GM23248 (cell line): ENCODE measurements around the gene TEX54. TPM values are rescaled to one million over a fixed set of nuclear protein-coding genes. Genes with fewer than 3 reads are reported as not detected.

ENCODE experiments used
- DNase-seq: peaks from one replicate; pipeline ENCODE4 v3.0.0-alpha.2; 2015
- H2AFZ ChIP-seq: fragments of 200-600 bp; sonication (generic); 2 replicates; pipeline ENCODE4 v1.6.1; 2016; ENCODE audit warnings: antibody characterized with exemption
- H3F3A ChIP-seq: fragments of 200-600 bp; sonication (generic); 2 replicates; pipeline ENCODE4 v1.6.1; 2016; ENCODE audit warnings: mild to moderate bottlenecking, antibody characterized with exemption, mixed run types; ENCODE audit not compliant: insufficient read depth
- H3K27ac ChIP-seq: fragments of 200-600 bp; sonication (generic); 2 replicates; pipeline ENCODE4 v1.5.1; 2016; ENCODE audit warnings: mild to moderate bottlenecking
- H3K27me3 ChIP-seq: fragments of 200-600 bp; sonication (generic); replicated peaks from 2 replicates; pipeline ENCODE4 v1.6.1; 2016; ENCODE audit warnings: mild to moderate bottlenecking; ENCODE audit not compliant: insufficient read depth
- H3K36me3 ChIP-seq: fragments of 200-600 bp; sonication (generic); 2 replicates; pipeline ENCODE4 v1.6.1; 2016; ENCODE audit warnings: low read depth, mild to moderate bottlenecking
- H3K4me1 ChIP-seq: fragments of 200-600 bp; sonication (generic); 2 replicates; pipeline ENCODE4 v1.6.1; 2016; ENCODE audit warnings: mild to moderate bottlenecking; ENCODE audit not compliant: insufficient read depth
- H3K4me2 ChIP-seq: fragments of 200-600 bp; sonication (generic); one replicate; pipeline ENCODE4 v1.6.1; 2016; ENCODE audit warnings: mild to moderate bottlenecking; ENCODE audit not compliant: unreplicated experiment
- H3K4me3 ChIP-seq: fragments of 200-600 bp; sonication (generic); 2 replicates; pipeline ENCODE4 v1.5.1; 2016; ENCODE audit warnings: mild to moderate bottlenecking
- H3K79me2 ChIP-seq: fragments of 200-600 bp; sonication (generic); 2 replicates; pipeline ENCODE4 v1.6.1; 2016; ENCODE audit warnings: mild to moderate bottlenecking; ENCODE audit not compliant: insufficient read depth
- H3K9ac ChIP-seq: fragments of 200-600 bp; sonication (generic); 2 replicates; pipeline ENCODE4 v1.6.1; 2016; ENCODE audit warnings: mild to moderate bottlenecking
- H3K9me2 ChIP-seq: fragments of 200-600 bp; sonication (generic); 2 replicates; pipeline ENCODE4 v1.6.1; 2016; ENCODE audit warnings: mixed run types, mild to moderate bottlenecking, moderate library complexity; ENCODE audit not compliant: insufficient read depth
- H3K9me3 ChIP-seq: fragments of 200-600 bp; sonication (generic); one replicate; pipeline ENCODE4 v1.6.1; 2017; ENCODE audit warnings: low read depth
- H4K20me1 ChIP-seq: fragments of 200-600 bp; sonication (generic); 2 replicates; pipeline ENCODE4 v1.6.0; 2016; ENCODE audit not compliant: insufficient read depth
- EZH2 ChIP-seq: fragments of 200-600 bp; sonication (generic); IDR thresholded peaks from 2 replicates; pipeline ENCODE4 v1.6.1; 2018; ENCODE audit warnings: antibody characterized with exemption, mild to moderate bottlenecking; ENCODE audit not compliant: insufficient read depth, poor library complexity, severe bottlenecking
- EZH2phosphoT487 ChIP-seq: fragments of 200-600 bp; sonication (generic); IDR thresholded peaks from 2 replicates; pipeline ENCODE4 v1.6.1; 2018; ENCODE audit warnings: antibody characterized with exemption, moderate library complexity, mild to moderate bottlenecking, low read depth; ENCODE audit not compliant: insufficient read depth
- WGBS, 2 experiments: methylation state at CpG; one replicate each; pipeline ENCODE4 v1.1.6; 2015 to 2017; ENCODE audit warnings: low lambda C conversion rate in 2 of 2, low coverage in 1 of 2; ENCODE audit errors: missing lambda C conversion rate in 2 of 2; 5-methylcytosine and 5-hydroxymethylcytosine counted together
- in situ Hi-C: fragments of 300-500 bp; cut with MboI; formaldehyde crosslinking; loops from 2 replicates; pipeline ENCODE4 v1.15.0; 2020
- polyA plus RNA-seq: library from polyadenylated mRNA; unstranded; fragments of >200 nt; fragmentation: Nextera tagmentation; extraction: Ambion mirVana; gene quantifications from 2 replicates; pipeline ENCODE4 v1.2.1, GENCODE V29; 2016
- total RNA-seq: library from RNA; depleted of rRNA; stranded (reverse); fragments of >200 nt; shearing (Covaris generic); gene quantifications from 2 replicates; pipeline ENCODE4 v1.2.3, GENCODE V29; 2014

TEX54 gene
- total and polyA plus RNA-seq, 2 experiments from 2014 or later = 0.44 TPM; not detected in 1

DNA sequence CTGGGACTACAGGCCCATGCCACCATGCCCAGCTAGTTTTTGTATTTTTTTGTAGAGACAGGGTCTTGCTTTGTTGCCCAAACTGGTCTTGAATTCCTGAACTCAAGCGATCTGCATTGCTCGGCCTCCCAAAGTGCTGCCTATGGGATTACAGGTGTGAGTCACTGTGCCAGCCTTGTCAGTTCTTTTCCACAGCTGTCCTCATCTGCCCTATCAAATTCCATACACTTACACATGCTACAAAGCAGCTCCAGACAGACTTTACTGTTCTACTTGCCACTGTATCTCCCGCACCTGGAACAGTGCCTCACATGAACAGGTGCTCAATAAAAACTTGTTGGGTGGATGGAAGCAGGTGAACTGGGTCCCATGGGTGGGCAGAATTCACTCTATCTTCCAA lies 9.0 kb downstream of the TEX54 start:
- 75 to 88% methylated on average over 3 of the region's 3 CpGs for WGBS, 2 experiments
- Histone ChIP-seq H3K27me3 (no peaks in the 10 kb centered on the region), H3K4me1 (no peaks in the 10 kb centered on the region), H3K9me2 (no peaks in the 10 kb centered on the region), H3K9me3 (no peaks in the 10 kb centered on the region), H3K4me2 (no peak overlapping the region), H3K36me3 (peaks cover 69% of the 10 kb centered on the region), H3K9ac (no peak overlapping the region), H3K27ac (no peak overlapping the region), H3K4me3 (no peak overlapping the region), H3K79me2 (peaks cover 65% of the 10 kb centered on the region), H2AFZ (no peak overlapping the region), H3F3A (0 out of 2 replicates have a peak, but pooled peaks cover 6% of the 10 kb centered on the region), H4K20me1 (no peaks in the 10 kb centered on the region; the same call in 1 of the 2 replicates)
- DNase-seq = no peak
- in situ Hi-C loops = no loop called here
- TF ChIP-seq EZH2 (no peak), EZH2phosphoT487 (no peak)

- H2AFZ ChIP-seq = no peak overlapping the region
- no peak for DNase-seq
- H3K9me2 ChIP-seq = no peaks in the 10 kb centered on the region
- peaks cover 19% of the 10 kb centered on the region; the same call in 1 of the 2 replicates for H3K79me2 ChIP-seq
- H3K4me2 ChIP-seq = no peak overlapping the region
- in situ Hi-C loops = no loop called here
- TF ChIP-seq EZH2phosphoT487 = no peak
- 88 to 91% methylated on average over 4 of the region's 4 CpGs for WGBS, 2 experiments
- no peak overlapping the region for H3K9ac ChIP-seq
- H3K27ac ChIP-seq = no peak overlapping the region
- H3K9me3 ChIP-seq = no peaks in the 10 kb centered on the region
- no peaks in the 10 kb centered on the region for H3K27me3 ChIP-seq
- H3K4me3 ChIP-seq = no peak overlapping the region
- H3K4me1 ChIP-seq = no peaks in the 10 kb centered on the region
- H3F3A ChIP-seq = peaks cover 5% of the 10 kb centered on the region; the same call in 1 of the 2 replicates
- H4K20me1 ChIP-seq = no peaks in the 10 kb centered on the region; the same call in 1 of the 2 replicates
- H3K36me3 ChIP-seq = peaks cover 55% of the 10 kb centered on the region
These were observed 15.5 kb downstream of the TEX54 start for GRCh38 chr11:62817129-62817528.

DNA sequence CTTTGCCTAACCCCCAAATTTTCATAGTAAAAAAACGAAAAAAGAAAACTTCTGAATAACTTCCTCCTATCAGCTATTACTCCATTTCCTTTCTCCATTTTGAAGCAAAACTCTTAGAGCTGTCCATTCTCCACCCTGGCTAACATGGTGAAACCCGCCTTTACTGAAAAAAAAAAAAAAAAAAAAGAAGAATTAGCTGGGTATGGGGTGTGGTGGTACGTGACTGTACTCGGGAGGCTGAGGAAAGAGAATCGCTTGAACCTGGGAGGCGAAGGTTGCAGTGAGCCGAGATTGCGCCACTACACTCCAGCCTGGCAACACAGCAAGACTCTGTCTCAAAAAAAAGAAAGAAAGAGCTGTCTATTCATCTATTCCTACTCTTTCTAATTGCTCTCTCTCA lies 16.1 kb downstream of the TEX54 start:
- Histone ChIP-seq H3K9me3 (no peaks in the 10 kb centered on the region), H2AFZ (no peak overlapping the region), H3K36me3 (peaks cover 52% of the 10 kb centered on the region), H4K20me1 (no peaks in the 10 kb centered on the region; the same call in 1 of the 2 replicates), H3K27ac (no peak overlapping the region), H3K79me2 (peaks cover 16% of the 10 kb centered on the region; the same call in 1 of the 2 replicates), H3F3A (peaks cover 10% of the 10 kb centered on the region; the same call in 1 of the 2 replicates), H3K4me2 (no peak overlapping the region), H3K9me2 (no peaks in the 10 kb centered on the region), H3K4me3 (no peak overlapping the region), H3K27me3 (no peaks in the 10 kb centered on the region), H3K4me1 (no peaks in the 10 kb centered on the region), H3K9ac (no peak overlapping the region)
- TF ChIP-seq EZH2 = no peak
- TF ChIP-seq EZH2phosphoT487 = no peak
- no peak for DNase-seq
- in situ Hi-C loops = no loop called here
- 95 to 98% methylated on average over 8 of the region's 8 CpGs for WGBS, 2 experiments

- Histone ChIP-seq H3K9me3 (no peaks in the 10 kb centered on the region), H3K9me2 (no peaks in the 10 kb centered on the region), H3K4me2 (no peak overlapping the region), H3K4me1 (peaks cover 13% of the 10 kb centered on the region), H3K4me3 (no peak overlapping the region), H3K27me3 (no peaks in the 10 kb centered on the region), H3K36me3 (peaks cover 21% of the 10 kb centered on the region), H3K79me2 (no peaks in the 10 kb centered on the region), H4K20me1 (no peaks in the 10 kb centered on the region), H2AFZ (no peak overlapping the region), H3K9ac (no peak overlapping the region), H3F3A (peaks cover 43% of the 10 kb centered on the region), H3K27ac (no peak overlapping the region)
- TF ChIP-seq EZH2phosphoT487 = no peak
- TF ChIP-seq EZH2 = no peak
- in situ Hi-C loops = no loop called here
- DNase-seq = no peak
- 27 to 34% methylated on average over 2 of the region's 2 CpGs for WGBS, 2 experiments
These were observed 21.0 kb downstream of the TEX54 start for GRCh38 chr11:62811659-62812058.

DNA sequence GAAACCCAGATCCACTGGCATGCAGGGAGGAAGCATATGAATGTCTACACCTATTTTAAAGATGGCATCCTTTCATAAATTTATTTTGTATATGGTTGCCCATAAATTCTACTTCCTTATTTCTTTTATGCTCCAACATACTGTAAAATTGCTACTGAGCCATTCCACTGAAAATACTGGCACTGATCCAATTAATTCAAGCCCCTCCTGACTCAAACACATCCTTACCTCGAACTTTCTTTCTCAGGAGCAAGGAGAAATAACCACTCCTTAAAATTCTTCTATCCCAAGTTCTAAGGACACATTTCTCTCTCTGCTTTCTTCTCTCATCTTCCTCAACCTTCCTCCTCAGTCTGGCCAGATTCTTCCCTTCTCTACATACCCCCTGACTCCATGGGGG lies 21.9 kb downstream of the TEX54 start:
- H3K4me2 ChIP-seq = no peak overlapping the region
- peaks cover 50% of the 10 kb centered on the region for H3F3A ChIP-seq
- peaks cover 12% of the 10 kb centered on the region for H3K36me3 ChIP-seq
- peaks cover 20% of the 10 kb centered on the region for H3K4me1 ChIP-seq
- no peak overlapping the region for H3K27ac ChIP-seq
- no peak overlapping the region for H3K9ac ChIP-seq
- no peaks in the 10 kb centered on the region for H3K9me3 ChIP-seq
- WGBS, 2 experiments = 6 to 12% methylated on average over 1 of the region's 1 CpG
- H3K27me3 ChIP-seq = no peaks in the 10 kb centered on the region
- H3K79me2 ChIP-seq = no peaks in the 10 kb centered on the region
- in situ Hi-C loops = no loop called here
- TF ChIP-seq EZH2phosphoT487 (no peak), EZH2 (no peak)
- DNase-seq = no peak
- no peaks in the 10 kb centered on the region for H4K20me1 ChIP-seq
- H3K4me3 ChIP-seq = no peak overlapping the region
- no peaks in the 10 kb centered on the region for H3K9me2 ChIP-seq
- no peak overlapping the region for H2AFZ ChIP-seq
